ENCODE measurements around the gene OXSM. TPM values are rescaled to one million over a fixed set of nuclear protein-coding genes. Genes with fewer than 3 reads are reported as not detected.

OXSM gene
- total and polyA plus RNA-seq, 2 donors (not counting 3 experiments of a cell fraction or from before 2014, with no cell fraction given) = 8.1 to 9.0 TPM

DNA sequence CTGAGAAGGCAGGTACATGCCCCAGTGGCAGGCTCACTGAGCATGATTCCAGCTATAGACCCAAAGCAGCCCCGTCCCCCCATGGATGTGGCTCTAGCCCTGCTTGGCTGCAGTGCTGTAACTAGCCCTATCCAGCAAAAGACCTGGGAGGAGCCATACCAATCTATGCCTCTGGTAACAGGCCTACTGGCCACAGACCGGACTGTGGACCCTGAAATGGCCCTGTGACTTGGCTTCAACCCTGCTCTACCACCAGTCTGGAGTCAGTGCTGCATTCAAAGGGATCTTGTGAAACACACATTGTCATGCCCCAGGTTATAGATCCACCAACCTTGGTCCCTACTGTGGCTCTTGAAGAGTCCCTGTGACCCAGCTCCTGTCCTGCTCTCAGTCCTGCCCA, 46.7 kb downstream of the OXSM start:
- H3K36me3 ChIP-seq (ENCODE audit: control insufficient read depth in 2 of 2, extremely low read depth in 1 of 2, insufficient read depth in 2 of 2, low read length in 2 of 2) = no peaks in the 10 kb centered on the region
- H4K20me1 ChIP-seq (replicated peaks; ENCODE audit: control insufficient read depth, extremely low read depth, insufficient read depth, low read length) = no peaks in the 10 kb centered on the region
- no peaks in the 10 kb centered on the region for H3K4me1 ChIP-seq (ENCODE audit: control insufficient read depth, extremely low read depth, insufficient read depth, low read length)
- BruUV-seq (replicated peaks) = no TSS peak
- no peak for DNase-seq (ENCODE audit: low read depth, low spot score)
- H3K27ac ChIP-seq (ENCODE audit: insufficient read depth, low read depth, low read length) = no peak overlapping the region
- intact Hi-C loops (cut with micrococcal nuclease) = no loop called here
- CTCF ChIA-PET = no interaction called here
- H3K9me3 ChIP-seq (replicated peaks; ENCODE audit: control insufficient read depth, insufficient read depth, low read length) = no peaks in the 10 kb centered on the region
- no peaks in the 10 kb centered on the region for H3K79me2 ChIP-seq (ENCODE audit: control insufficient read depth, insufficient read depth, low read length)
- no peak for FAIRE-seq
- no peak overlapping the region for H3K4me2 ChIP-seq (ENCODE audit: insufficient read depth, low read length)
- H3K27me3 ChIP-seq (ENCODE audit: control insufficient read depth in 2 of 2, insufficient read depth in 2 of 2, low read length in 2 of 2) = no peaks in the 10 kb centered on the region
- H3K9ac ChIP-seq (replicated peaks; ENCODE audit: extremely low read depth, insufficient read depth, low read length) = no peak overlapping the region
- no peak overlapping the region for H2AFZ ChIP-seq (ENCODE audit: low read depth, low read length)
- TF ChIP-seq POLR2A (IDR thresholded peaks at IDR 0.05; ENCODE audit: low read depth, low read length) = no peak
- TF ChIP-seq, protein P1, sequence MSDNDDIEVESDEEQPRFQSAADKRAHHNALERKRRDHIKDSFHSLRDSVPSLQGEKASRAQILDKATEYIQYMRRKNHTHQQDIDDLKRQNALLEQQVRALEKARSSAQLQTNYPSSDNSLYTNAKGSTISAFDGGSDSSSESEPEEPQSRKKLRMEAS (IDR thresholded peaks at IDR 0.05; ENCODE audit: insufficient read depth, insufficient read length) = no peak
- no peak for TF ChIP-seq MYC (IDR thresholded peaks at IDR 0.05; ENCODE audit: low read depth, low read length)
- TF ChIP-seq FOS (IDR thresholded peaks at IDR 0.05; ENCODE audit: borderline replicate concordance, insufficient read depth, low read length) = no peak
- TF ChIP-seq GATA2 (IDR thresholded peaks at IDR 0.05; ENCODE audit: insufficient read depth, insufficient read length, low read depth, low read length) = no peak
- no peak for TF ChIP-seq EZH2 (IDR thresholded peaks at IDR 0.05; ENCODE audit: borderline replicate concordance, low read depth, low read length, severe bottlenecking)
- no peak for TF ChIP-seq POLR2AphosphoS5 (IDR thresholded peaks at IDR 0.05; ENCODE audit: insufficient read depth, low read depth, low read length)
- no peak for TF ChIP-seq JUN (IDR thresholded peaks at IDR 0.05; ENCODE audit: borderline replicate concordance, insufficient read depth, insufficient read length, low read depth)
- TF ChIP-seq, protein P2, sequence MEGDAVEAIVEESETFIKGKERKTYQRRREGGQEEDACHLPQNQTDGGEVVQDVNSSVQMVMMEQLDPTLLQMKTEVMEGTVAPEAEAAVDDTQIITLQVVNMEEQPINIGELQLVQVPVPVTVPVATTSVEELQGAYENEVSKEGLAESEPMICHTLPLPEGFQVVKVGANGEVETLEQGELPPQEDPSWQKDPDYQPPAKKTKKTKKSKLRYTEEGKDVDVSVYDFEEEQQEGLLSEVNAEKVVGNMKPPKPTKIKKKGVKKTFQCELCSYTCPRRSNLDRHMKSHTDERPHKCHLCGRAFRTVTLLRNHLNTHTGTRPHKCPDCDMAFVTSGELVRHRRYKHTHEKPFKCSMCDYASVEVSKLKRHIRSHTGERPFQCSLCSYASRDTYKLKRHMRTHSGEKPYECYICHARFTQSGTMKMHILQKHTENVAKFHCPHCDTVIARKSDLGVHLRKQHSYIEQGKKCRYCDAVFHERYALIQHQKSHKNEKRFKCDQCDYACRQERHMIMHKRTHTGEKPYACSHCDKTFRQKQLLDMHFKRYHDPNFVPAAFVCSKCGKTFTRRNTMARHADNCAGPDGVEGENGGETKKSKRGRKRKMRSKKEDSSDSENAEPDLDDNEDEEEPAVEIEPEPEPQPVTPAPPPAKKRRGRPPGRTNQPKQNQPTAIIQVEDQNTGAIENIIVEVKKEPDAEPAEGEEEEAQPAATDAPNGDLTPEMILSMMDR (IDR thresholded peaks at IDR 0.05; ENCODE audit: extremely low read depth in 1 of 2, insufficient read depth in 1 of 2, low read depth in 1 of 2, low read length in 2 of 2) = no peak
- dilution Hi-C loops (cut with MboI; ENCODE audit: extremely low pct_ligation_motif_present, low sequenced_read_pairs) = no loop called here
- H3K9me1 ChIP-seq (replicated peaks; ENCODE audit: control insufficient read depth, extremely low read depth, insufficient read depth, low read length) = no peaks in the 10 kb centered on the region
- H3K4me3 ChIP-seq (replicated peaks in 1 of 3; ENCODE audit: insufficient read depth in 1 of 3, low read depth in 1 of 3, low read length in 3 of 3) = no peak overlapping the region
- POLR2A ChIA-PET = no interaction called here

All from endothelial cell of umbilical vein (primary cell).